GM18520 (cell line): ENCODE results near the gene ALG3.

ENCODE experiments used
- ATAC-seq: cut with Tn5 transposase; IDR thresholded peaks from one replicate; pipeline ENCODE4 v1.9.1; 2021; ENCODE audit not compliant: unreplicated experiment

The ALG3 gene

DNA sequence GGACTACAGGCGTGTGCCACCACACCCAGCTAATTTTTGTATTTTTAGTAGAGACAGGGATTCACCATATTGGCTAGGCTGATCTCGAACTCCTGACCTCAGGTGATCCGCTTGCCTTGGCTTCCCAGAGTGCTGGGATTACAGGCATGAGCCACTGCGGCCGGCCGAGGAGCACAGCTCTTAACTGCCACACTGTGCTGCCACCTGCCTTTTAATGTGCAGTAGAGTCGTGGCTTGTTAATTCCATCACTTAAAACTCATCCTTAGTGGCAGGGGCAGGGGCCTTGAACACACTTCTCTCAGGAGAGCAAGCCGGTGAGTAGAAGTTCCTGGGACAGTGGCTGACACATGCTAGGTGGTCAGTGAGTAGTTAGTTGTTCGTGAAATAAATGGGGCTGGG lies 50.3 kb downstream of the ALG3 start:
- ATAC-seq: no peak

DNA sequence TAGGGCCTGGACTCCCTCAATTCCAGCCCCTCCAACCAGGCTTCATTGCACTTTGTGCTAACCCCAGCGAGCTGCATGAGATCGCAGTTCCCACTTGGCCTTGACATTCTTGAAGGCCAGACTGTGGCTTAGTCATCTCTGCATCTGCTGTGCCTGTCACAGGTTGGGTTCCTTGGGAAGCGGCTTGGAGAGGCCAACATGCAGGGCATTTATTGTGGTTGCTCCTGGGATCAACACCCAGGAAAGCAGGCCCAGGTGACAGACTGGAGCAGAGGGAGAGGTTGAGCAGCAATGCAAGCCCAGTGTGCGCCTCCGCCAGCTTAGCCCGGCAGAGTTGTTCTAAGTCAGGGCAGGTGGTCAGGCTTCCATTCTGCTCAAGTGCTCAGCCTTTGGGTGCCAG lies 52.2 kb downstream of the ALG3 start:
- ATAC-seq: no peak

DNA sequence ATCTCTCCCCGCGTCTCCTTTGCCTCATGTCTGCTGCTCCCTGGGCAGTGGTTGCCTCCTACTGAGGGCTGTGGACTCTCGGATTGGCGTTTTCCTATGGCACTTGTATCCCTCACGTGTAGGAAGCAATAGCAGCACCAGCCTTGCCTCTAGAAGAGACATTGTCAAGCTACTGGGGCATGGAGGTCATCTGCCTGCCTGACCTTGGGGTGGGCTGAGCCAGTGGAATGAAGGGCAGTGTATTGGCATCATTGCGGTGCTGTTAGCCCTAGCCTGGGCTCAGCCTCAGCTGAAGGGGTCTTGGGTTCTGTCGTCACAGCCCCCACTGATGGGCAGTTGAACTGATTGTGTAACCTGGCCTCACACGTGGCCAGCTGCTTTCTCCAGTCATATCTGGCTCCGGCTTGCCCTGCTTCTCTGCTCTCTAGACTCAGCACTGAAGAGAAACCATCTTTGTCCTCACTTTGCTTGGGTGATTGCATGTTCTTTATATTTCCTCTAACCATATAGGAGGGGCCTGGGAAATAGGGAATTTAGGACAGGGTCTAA lies 54.7 kb downstream of the ALG3 start:
- no peak for ATAC-seq

DNA sequence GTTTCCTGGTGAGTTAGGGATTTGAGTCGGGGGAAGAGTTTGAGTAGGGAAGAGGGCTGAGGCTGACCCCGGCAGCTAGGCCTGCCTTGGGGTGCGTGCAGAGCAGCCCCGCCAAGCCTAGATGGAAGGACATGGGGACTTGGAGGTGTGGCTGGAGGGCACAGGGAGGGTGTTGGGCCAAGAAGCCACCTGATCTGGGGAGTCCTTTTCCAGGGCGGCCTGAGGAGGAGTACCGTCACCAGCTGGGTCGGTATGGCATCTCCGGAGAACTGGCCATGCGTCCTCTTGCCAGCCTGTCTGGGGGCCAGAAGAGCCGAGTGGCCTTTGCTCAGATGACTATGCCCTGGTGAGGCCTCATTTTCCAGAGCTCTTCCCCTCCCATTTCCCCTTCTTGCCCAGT lies 55.9 kb downstream of the ALG3 start:
- no peak for ATAC-seq
